OCI-LY7 (cell line): ENCODE results near the gene LY9. TPM values are rescaled to one million over a fixed set of nuclear protein-coding genes. Genes with fewer than 3 reads are reported as not detected.

Experiments used
- BruUV-seq: library from RNA; stranded (reverse); fragments of 400-500 nt; replicated peaks from 2 replicates; lab custom pipeline; 2021; lab: Mats Ljungman, UMichigan
- CTCF ChIA-PET: fragments of 300-600 bp; sonication (Branson Sonifier 250); formaldehyde crosslinking; loops from one replicate; lab custom pipeline; 2022; ENCODE audit warnings: antibody characterized with exemption; ENCODE audit not compliant: unreplicated experiment; lab: Charles Lee
- POLR2A ChIA-PET: fragments of 300-600 bp; sonication (Branson Sonifier 250); formaldehyde crosslinking; loops from one replicate; lab custom pipeline; 2022; ENCODE audit warnings: antibody characterized with exemption; lab: Charles Lee
- DNase-seq: peaks from one replicate; pipeline ENCODE4 v3.0.0-alpha.2; 2015; ENCODE audit warnings: low spot score
- H2AFZ ChIP-seq: fragments of 200-600 bp; sonication (generic), shearing (Covaris generic); 2 replicates; pipeline ENCODE4 v1.6.1; 2014; ENCODE audit warnings: mild to moderate bottlenecking, antibody characterized with exemption, low read length, moderate library complexity
- H3K27ac ChIP-seq: fragments of 200-600 bp; sonication (generic); 2 replicates; pipeline ENCODE4 v1.5.1; 2014; ENCODE audit warnings: mixed run types, low read depth, mild to moderate bottlenecking, moderate library complexity, low read length, inconsistent platforms; ENCODE audit not compliant: poor library complexity, severe bottlenecking
- H3K36me3 ChIP-seq: fragments of 200-600 bp; sonication (generic); 2 replicates; pipeline ENCODE4 v1.6.1; 2014; ENCODE audit warnings: mild to moderate bottlenecking, antibody characterized with exemption, low read length, moderate library complexity, mixed read lengths; ENCODE audit not compliant: insufficient read depth
- H3K4me1 ChIP-seq: fragments of 200-600 bp; sonication (generic); 2 replicates; pipeline ENCODE4 v1.5.1; 2014; ENCODE audit warnings: mild to moderate bottlenecking, low read length; ENCODE audit not compliant: insufficient read depth, poor library complexity, severe bottlenecking
- H3K4me2 ChIP-seq: fragments of 200-600 bp; sonication (generic); 2 replicates; pipeline ENCODE4 v1.6.1; 2014; ENCODE audit warnings: mild to moderate bottlenecking, low read length
- H3K4me3 ChIP-seq: fragments of 200-600 bp; sonication (generic); 2 replicates; pipeline ENCODE4 v1.5.1; 2014; ENCODE audit warnings: mild to moderate bottlenecking, low read depth, low read length; ENCODE audit not compliant: poor library complexity, severe bottlenecking
- H3K79me2 ChIP-seq: fragments of 200-600 bp; sonication (generic); 2 replicates; pipeline ENCODE4 v1.6.1; 2016; ENCODE audit warnings: low read depth, mild to moderate bottlenecking, low read length, moderate library complexity, mixed read lengths; ENCODE audit not compliant: insufficient read depth
- H3K9me2 ChIP-seq: fragments of 200-600 bp; sonication (generic); 2 replicates; pipeline ENCODE4 v1.6.1; 2016; ENCODE audit warnings: mild to moderate bottlenecking, low read length, mixed read lengths; ENCODE audit not compliant: insufficient read depth
- H3K9me3 ChIP-seq: fragments of 200-600 bp; sonication (generic); 2 replicates; pipeline ENCODE4 v1.6.1; 2014; ENCODE audit warnings: mild to moderate bottlenecking, mixed run types, low read length, mixed read lengths
- H4K20me1 ChIP-seq: fragments of 200-600 bp; sonication (generic); 2 replicates; pipeline ENCODE4 v1.6.1; 2014; ENCODE audit warnings: mild to moderate bottlenecking, antibody characterized with exemption, low read length, moderate library complexity, mixed read lengths; ENCODE audit not compliant: insufficient read depth
- CTCF ChIP-seq: fragments of 200-600 bp; sonication (generic); conservative IDR thresholded peaks from 2 replicates; pipeline ENCODE4 v1.5.1; 2014; ENCODE audit warnings: mild to moderate bottlenecking, antibody characterized with exemption, low read length, moderate library complexity, mixed read lengths
- EZH2phosphoT487 ChIP-seq: fragments of 200-600 bp; sonication (generic); IDR thresholded peaks from 2 replicates; pipeline ENCODE4 v1.6.1; 2018; ENCODE audit warnings: low read depth, borderline replicate concordance, mild to moderate bottlenecking, mixed run types, antibody characterized with exemption, low read length, moderate library complexity, mixed read lengths
- intact Hi-C: fragments of 100-400 bp; cut with micrococcal nuclease; formaldehyde crosslinking; loops from one replicate; pipeline ENCODE4 v1.10.0; 2022; ENCODE audit not compliant: unreplicated experiment
- total RNA-seq, 2 experiments: library from RNA; depleted of rRNA in 1 of 2; stranded (reverse); fragments of >200 nt in 1 of 2; shearing (Covaris generic) in 1 of 2; gene quantifications; 2 replicates each; pipeline ENCODE4 v1.2.3, GENCODE V29; 2014 to 2022

Gene LY9
- total RNA-seq, 2 experiments from 2014 or later = 28.4 to 40.2 TPM

- Histone ChIP-seq H4K20me1 (no peaks in the 10 kb centered on the region), H3K9me3 (no peaks in the 10 kb centered on the region), H2AFZ (no peak overlapping the region), H3K4me1 (no peaks in the 10 kb centered on the region), H3K27ac (no peak overlapping the region), H3K4me2 (no peak overlapping the region), H3K36me3 (peaks cover 31% of the 10 kb centered on the region), H3K4me3 (no peak overlapping the region), H3K9me2 (no peaks in the 10 kb centered on the region), H3K79me2 (no peaks in the 10 kb centered on the region)
- POLR2A ChIA-PET = interaction anchor here (0.6 kb wide), 1 partner anchor 9 kb away, joined by 4 read pairs; no protein-coding TSS in a partner anchor
- intact Hi-C loops = no loop called here
- CTCF ChIA-PET = no interaction called here
- DNase-seq = no peak
- no peak for TF ChIP-seq EZH2phosphoT487
- no peak for TF ChIP-seq CTCF
- no TSS peak for BruUV-seq
These were observed 27.3 kb downstream of the LY9 start for GRCh38 chr1:160823296-160823695.

GRCh38 chr1:160826546-160826945 is 30.6 kb downstream of the LY9 start:
- no peak overlapping the region for H3K4me2 ChIP-seq
- TF ChIP-seq CTCF (no peak), EZH2phosphoT487 (no peak)
- no peaks in the 10 kb centered on the region for H4K20me1 ChIP-seq
- peaks cover 20% of the 10 kb centered on the region for H3K36me3 ChIP-seq
- intact Hi-C loops = no loop called here
- BruUV-seq = no TSS peak
- no peak overlapping the region for H3K27ac ChIP-seq
- H3K79me2 ChIP-seq = no peaks in the 10 kb centered on the region
- no peak overlapping the region for H3K4me3 ChIP-seq
- H3K9me2 ChIP-seq = no peaks in the 10 kb centered on the region
- no peak overlapping the region for H2AFZ ChIP-seq
- CTCF ChIA-PET = no interaction called here
- H3K9me3 ChIP-seq = no peaks in the 10 kb centered on the region
- no peaks in the 10 kb centered on the region for H3K4me1 ChIP-seq
- no peak for DNase-seq
- POLR2A ChIA-PET = no interaction called here

GRCh38 chr1:160827418-160827817 is 31.4 kb downstream of the LY9 start:
- ChIA-PET CTCF (interaction anchor here (1.0 kb wide), 1 partner anchor 38 kb away, joined by 3 read pairs; no protein-coding TSS in a partner anchor), POLR2A (no interaction called here)
- H3K4me3 ChIP-seq = no peak overlapping the region
- TF ChIP-seq CTCF (no peak), EZH2phosphoT487 (no peak)
- DNase-seq = no peak
- H3K27ac ChIP-seq = no peak overlapping the region
- no peak overlapping the region for H3K4me2 ChIP-seq
- H4K20me1 ChIP-seq = no peaks in the 10 kb centered on the region
- H3K4me1 ChIP-seq = no peaks in the 10 kb centered on the region
- H3K9me3 ChIP-seq = no peaks in the 10 kb centered on the region
- no peaks in the 10 kb centered on the region for H3K9me2 ChIP-seq
- H2AFZ ChIP-seq = no peak overlapping the region
- intact Hi-C loops = no loop called here
- peaks cover 20% of the 10 kb centered on the region for H3K36me3 ChIP-seq
- H3K79me2 ChIP-seq = no peaks in the 10 kb centered on the region
- BruUV-seq = no TSS peak
